Hematopoietic multipotent progenitor cell treated with erythropoietin and hydrocortisone succinate and interleukin-3 and kit ligand, for 17 days (in vitro differentiated cells): ENCODE data around the gene PEX7.
"Not testable (repeated sequence)": the region's sequence is repeated elsewhere in the genome, so short reads cannot be mapped to it uniquely, and the experiment has no call there.

ENCODE experiments used
- DNase-seq: peaks from one replicate; pipeline ENCODE4 v3.0.0-alpha.2; 2015; ENCODE audit warnings: low spot score

Gene PEX7

GRCh38 chr6:136822376-136823127, at the start of gene PEX7:
PEX7 (plus strand) TSS chr6:136822592; CDS start chr6:136822666, 74 bp downstream.
- DNase-seq = peak; percentile 87

- no peak for DNase-seq
Measured at GRCh38 chr6:136772685-136773472, 49.5 kb upstream of the PEX7 start.

GRCh38 chr6:136773473-136773796, 49.0 kb upstream of the PEX7 start:
- DNase-seq = no peak

GRCh38 chr6:136774228-136775041, 48.0 kb upstream of the PEX7 start:
- no peak for DNase-seq

- no peak for DNase-seq
Measured at GRCh38 chr6:136775081-136775480, 47.3 kb upstream of the PEX7 start.

GRCh38 chr6:136775548-136775947, 46.8 kb upstream of the PEX7 start:
- no peak for DNase-seq

- no peak for DNase-seq
Measured at GRCh38 chr6:136777651-136778050, 44.7 kb upstream of the PEX7 start.

- no peak for DNase-seq
Measured at GRCh38 chr6:136779682-136780081, 42.7 kb upstream of the PEX7 start.

- DNase-seq = no peak
Measured at GRCh38 chr6:136780972-136781371, 41.4 kb upstream of the PEX7 start.

GRCh38 chr6:136782021-136782770, 40.2 kb upstream of the PEX7 start:
- DNase-seq = no peak

GRCh38 chr6:136783021-136783420, 39.4 kb upstream of the PEX7 start:
- DNase-seq = no peak

GRCh38 chr6:136783495-136784270, 38.7 kb upstream of the PEX7 start:
- DNase-seq = no peak

- DNase-seq = no peak
Measured at GRCh38 chr6:136784271-136784664, 38.1 kb upstream of the PEX7 start.

- DNase-seq = no peak
Measured at GRCh38 chr6:136784910-136785746, 37.3 kb upstream of the PEX7 start.

- DNase-seq = no peak
Measured at GRCh38 chr6:136786658-136787057, 35.7 kb upstream of the PEX7 start.

GRCh38 chr6:136787726-136788068, 34.7 kb upstream of the PEX7 start:
- DNase-seq = no peak

- DNase-seq = no peak
Measured at GRCh38 chr6:136788069-136788902, 34.1 kb upstream of the PEX7 start.

GRCh38 chr6:136789440-136789839, 33.0 kb upstream of the PEX7 start:
- not testable (repeated sequence) for DNase-seq
